ENCODE measurements around the gene TAF13. TPM values are rescaled to one million over a fixed set of nuclear protein-coding genes. Genes with fewer than 3 reads are reported as not detected.
"Not testable (repeated sequence)": the region's sequence is repeated elsewhere in the genome, so short reads cannot be mapped to it uniquely, and the experiment has no call there.

Gene TAF13
- total and polyA plus RNA-seq, 2 experiments from 2014 or later, result 93.2 to 197 TPM

- H3K27ac ChIP-seq, result no peak overlapping the region
- no peaks in the 10 kb centered on the region for H3K36me3 ChIP-seq (ENCODE audit: low read depth)
- no peaks in the 10 kb centered on the region for H4K20me1 ChIP-seq (ENCODE audit: insufficient read depth)
- DNase-seq, result no peak
- in situ Hi-C loops (cut with MboI), result no loop called here
- H3F3A ChIP-seq (ENCODE audit: insufficient read depth), result no peaks in the 10 kb centered on the region
- peaks cover 98% of the 10 kb centered on the region for H3K79me2 ChIP-seq (ENCODE audit: insufficient read depth)
- no peak for TF ChIP-seq EZH2 (IDR thresholded peaks at IDR 0.05; ENCODE audit: insufficient read depth, poor library complexity, severe bottlenecking)
- no peak for TF ChIP-seq EZH2phosphoT487 (IDR thresholded peaks at IDR 0.05; ENCODE audit: insufficient read depth, low read depth)
- no peak overlapping the region for H3K4me3 ChIP-seq
- H2AFZ ChIP-seq, result no peak overlapping the region
- H3K9ac ChIP-seq, result no peak overlapping the region
- H3K4me2 ChIP-seq (ENCODE audit: unreplicated experiment), result no peak overlapping the region
- 94 to 97% methylated on average over 2 of the region's 2 CpGs for WGBS, 2 experiments (ENCODE audit: low coverage in 1 of 2, low lambda C conversion rate in 2 of 2, missing lambda C conversion rate in 2 of 2)
- H3K9me3 ChIP-seq (ENCODE audit: low read depth), result no peaks in the 10 kb centered on the region
- H3K9me2 ChIP-seq (ENCODE audit: insufficient read depth), result no peaks in the 10 kb centered on the region
- no peaks in the 10 kb centered on the region for H3K27me3 ChIP-seq (replicated peaks; ENCODE audit: insufficient read depth)
- H3K4me1 ChIP-seq (ENCODE audit: insufficient read depth), result no peaks in the 10 kb centered on the region
Measured at GRCh38 chr1:109034382-109034781, 41.4 kb downstream of the TAF13 start.

GRCh38 chr1:109029493-109029892, 46.3 kb downstream of the TAF13 start:
- H3K4me1 ChIP-seq (ENCODE audit: insufficient read depth); H2AFZ ChIP-seq; DNase-seq; H3K9ac ChIP-seq; in situ Hi-C loops (cut with MboI); H3K9me3 ChIP-seq (ENCODE audit: low read depth); H4K20me1 ChIP-seq (ENCODE audit: insufficient read depth); H3K27ac ChIP-seq; H3F3A ChIP-seq (ENCODE audit: insufficient read depth); H3K9me2 ChIP-seq (ENCODE audit: insufficient read depth); H3K27me3 ChIP-seq (replicated peaks; ENCODE audit: insufficient read depth); H3K36me3 ChIP-seq (ENCODE audit: low read depth); H3K4me3 ChIP-seq; H3K4me2 ChIP-seq (ENCODE audit: unreplicated experiment): not testable (repeated sequence)
- 95 to 96% methylated on average over 8 of the region's 8 CpGs for WGBS, 2 experiments (ENCODE audit: low coverage in 1 of 2, low lambda C conversion rate in 2 of 2, missing lambda C conversion rate in 2 of 2)
- H3K79me2 ChIP-seq (ENCODE audit: insufficient read depth), result peaks cover 98% of the 10 kb centered on the region

- Histone ChIP-seq H3K36me3 (ENCODE audit: low read depth) (no peaks in the 10 kb centered on the region), H3K79me2 (ENCODE audit: insufficient read depth) (peaks cover 96% of the 10 kb centered on the region), H4K20me1 (ENCODE audit: insufficient read depth) (no peaks in the 10 kb centered on the region), H3K9me2 (ENCODE audit: insufficient read depth) (no peaks in the 10 kb centered on the region), H3K27ac (no peak overlapping the region), H3F3A (ENCODE audit: insufficient read depth) (no peaks in the 10 kb centered on the region), H2AFZ (no peak overlapping the region), H3K9ac (no peak overlapping the region), H3K4me3 (no peak overlapping the region), H3K4me2 (ENCODE audit: unreplicated experiment) (no peak overlapping the region), H3K9me3 (ENCODE audit: low read depth) (no peaks in the 10 kb centered on the region), H3K4me1 (ENCODE audit: insufficient read depth) (no peaks in the 10 kb centered on the region), H3K27me3 (replicated peaks; ENCODE audit: insufficient read depth) (no peaks in the 10 kb centered on the region)
- DNase-seq, result peak; percentile 21
- TF ChIP-seq EZH2 (IDR thresholded peaks at IDR 0.05; ENCODE audit: insufficient read depth, poor library complexity, severe bottlenecking) (no peak), EZH2phosphoT487 (IDR thresholded peaks at IDR 0.05; ENCODE audit: insufficient read depth, low read depth) (no peak)
- in situ Hi-C loops (cut with MboI), result no loop called here
Measured at GRCh38 chr1:109027841-109028240, 48.0 kb downstream of the TAF13 start.

- no peaks in the 10 kb centered on the region for H3K9me3 ChIP-seq (ENCODE audit: low read depth)
- WGBS, 2 experiments (ENCODE audit: low coverage in 1 of 2, low lambda C conversion rate in 2 of 2, missing lambda C conversion rate in 2 of 2), result 82 to 83% methylated on average over 6 of the region's 6 CpGs
- no peak overlapping the region for H3K9ac ChIP-seq
- no peak overlapping the region for H2AFZ ChIP-seq
- H3K79me2 ChIP-seq (ENCODE audit: insufficient read depth), result peaks cover 80% of the 10 kb centered on the region
- H3K27me3 ChIP-seq (replicated peaks; ENCODE audit: insufficient read depth), result no peaks in the 10 kb centered on the region
- no peaks in the 10 kb centered on the region for H4K20me1 ChIP-seq (ENCODE audit: insufficient read depth)
- no peaks in the 10 kb centered on the region for H3K4me1 ChIP-seq (ENCODE audit: insufficient read depth)
- H3F3A ChIP-seq (ENCODE audit: insufficient read depth), result no peaks in the 10 kb centered on the region
- no peak overlapping the region for H3K4me3 ChIP-seq
- peak; percentile 3 for DNase-seq
- no peak overlapping the region for H3K4me2 ChIP-seq (ENCODE audit: unreplicated experiment)
- no peak for TF ChIP-seq EZH2 (IDR thresholded peaks at IDR 0.05; ENCODE audit: insufficient read depth, poor library complexity, severe bottlenecking)
- no peak for TF ChIP-seq EZH2phosphoT487 (IDR thresholded peaks at IDR 0.05; ENCODE audit: insufficient read depth, low read depth)
- H3K9me2 ChIP-seq (ENCODE audit: insufficient read depth), result no peaks in the 10 kb centered on the region
- in situ Hi-C loops (cut with MboI), result no loop called here
- H3K27ac ChIP-seq, result no peak overlapping the region
- no peaks in the 10 kb centered on the region for H3K36me3 ChIP-seq (ENCODE audit: low read depth)
Measured at GRCh38 chr1:109025694-109026093, 50.1 kb downstream of the TAF13 start.

- no peaks in the 10 kb centered on the region for H4K20me1 ChIP-seq (ENCODE audit: insufficient read depth)
- in situ Hi-C loops (cut with MboI), result no loop called here
- H3K4me3 ChIP-seq, result no peak overlapping the region
- H3K9me3 ChIP-seq (ENCODE audit: low read depth), result no peaks in the 10 kb centered on the region
- DNase-seq, result no peak
- TF ChIP-seq EZH2 (IDR thresholded peaks at IDR 0.05; ENCODE audit: insufficient read depth, poor library complexity, severe bottlenecking), result no peak
- H3K36me3 ChIP-seq (ENCODE audit: low read depth), result no peaks in the 10 kb centered on the region
- no peaks in the 10 kb centered on the region for H3K27me3 ChIP-seq (replicated peaks; ENCODE audit: insufficient read depth)
- H3K9ac ChIP-seq, result no peak overlapping the region
- no peak overlapping the region for H3K4me2 ChIP-seq (ENCODE audit: unreplicated experiment)
- H2AFZ ChIP-seq, result no peak overlapping the region
- H3K4me1 ChIP-seq (ENCODE audit: insufficient read depth), result no peaks in the 10 kb centered on the region
- no peak overlapping the region for H3K27ac ChIP-seq
- peaks cover 71% of the 10 kb centered on the region for H3K79me2 ChIP-seq (ENCODE audit: insufficient read depth)
- H3F3A ChIP-seq (ENCODE audit: insufficient read depth), result no peaks in the 10 kb centered on the region
- no peaks in the 10 kb centered on the region for H3K9me2 ChIP-seq (ENCODE audit: insufficient read depth)
- WGBS, 2 experiments (ENCODE audit: low coverage in 1 of 2, low lambda C conversion rate in 2 of 2, missing lambda C conversion rate in 2 of 2), result 97 to 100% methylated on average over 2 of the region's 2 CpGs
Measured at GRCh38 chr1:109024646-109025045, 51.2 kb downstream of the TAF13 start.
